ENCODE measurements around the gene SYNRG. TPM values are rescaled to one million over a fixed set of nuclear protein-coding genes. Genes with fewer than 3 reads are reported as not detected.
A peak's percentile ranks its signal among the peaks of the same experiment; 100 is the strongest.
"Not testable (repeated sequence)": the region's sequence is repeated elsewhere in the genome, so short reads cannot be mapped to it uniquely, and the experiment has no call there.

SYNRG gene
- total RNA-seq, 1 experiment from 2014 or later: 29.8 TPM

- in situ Hi-C loops (cut with HindIII; ENCODE audit: low sequenced_read_pairs): no loop called here
Observed at GRCh38 chr17:37513711-37514110, 95.5 kb downstream of the SYNRG start.

GRCh38 chr17:37512442-37513068 lies 96.7 kb downstream of the SYNRG start:
- in situ Hi-C loops (cut with HindIII; ENCODE audit: low sequenced_read_pairs): no loop called here
- DNase-seq (ENCODE audit: low spot score): peak; percentile 41

More at GRCh38 chr17:37513711-37514110, 95.5 kb downstream of the SYNRG start:
- no peak for DNase-seq (ENCODE audit: low spot score)

- DNase-seq (ENCODE audit: low spot score); in situ Hi-C loops (cut with HindIII; ENCODE audit: low sequenced_read_pairs): not testable (repeated sequence)
Observed at GRCh38 chr17:37511642-37512041, 97.6 kb downstream of the SYNRG start.

- in situ Hi-C loops (cut with HindIII; ENCODE audit: low sequenced_read_pairs): no loop called here
- DNase-seq (ENCODE audit: low spot score): peak; percentile 40
Observed at GRCh38 chr17:37510056-37510455, 99.2 kb downstream of the SYNRG start.

GRCh38 chr17:37507111-37507510 lies 102.1 kb downstream of the SYNRG start:
- in situ Hi-C loops (cut with HindIII; ENCODE audit: low sequenced_read_pairs): no loop called here
- DNase-seq (ENCODE audit: low spot score): peak; percentile 86

- DNase-seq (ENCODE audit: low spot score): peak; percentile 86
- in situ Hi-C loops (cut with HindIII; ENCODE audit: low sequenced_read_pairs): no loop called here
Observed at GRCh38 chr17:37506678-37507077, 102.5 kb downstream of the SYNRG start.

- DNase-seq (ENCODE audit: low spot score): no peak
- in situ Hi-C loops (cut with HindIII; ENCODE audit: low sequenced_read_pairs): no loop called here
Observed at GRCh38 chr17:37505333-37505732, 103.9 kb downstream of the SYNRG start.

- in situ Hi-C loops (cut with HindIII; ENCODE audit: low sequenced_read_pairs): no loop called here
- no peak for DNase-seq (ENCODE audit: low spot score)
Observed at GRCh38 chr17:37503148-37503547, 106.1 kb downstream of the SYNRG start.

- no peak for DNase-seq (ENCODE audit: low spot score)
- in situ Hi-C loops (cut with HindIII; ENCODE audit: low sequenced_read_pairs): no loop called here
Observed at GRCh38 chr17:37502009-37502936, 106.9 kb downstream of the SYNRG start.

GRCh38 chr17:37500378-37500777 lies 108.8 kb downstream of the SYNRG start:
- in situ Hi-C loops (cut with HindIII; ENCODE audit: low sequenced_read_pairs): no loop called here
- DNase-seq (ENCODE audit: low spot score): no peak

GRCh38 chr17:37494971-37495370 lies 114.2 kb downstream of the SYNRG start:
- in situ Hi-C loops (cut with HindIII; ENCODE audit: low sequenced_read_pairs): no loop called here
- DNase-seq (ENCODE audit: low spot score): no peak

- in situ Hi-C loops (cut with HindIII; ENCODE audit: low sequenced_read_pairs): no loop called here
Observed at GRCh38 chr17:37494401-37494831, 114.8 kb downstream of the SYNRG start.

GRCh38 chr17:37493249-37494027 lies 115.8 kb downstream of the SYNRG start:
- in situ Hi-C loops (cut with HindIII; ENCODE audit: low sequenced_read_pairs): no loop called here
- no peak for DNase-seq (ENCODE audit: low spot score)

More at GRCh38 chr17:37494401-37494831, 114.8 kb downstream of the SYNRG start:
- DNase-seq (ENCODE audit: low spot score): no peak

- DNase-seq (ENCODE audit: low spot score): no peak
- in situ Hi-C loops (cut with HindIII; ENCODE audit: low sequenced_read_pairs): no loop called here
Observed at GRCh38 chr17:37492167-37492566, 117.1 kb downstream of the SYNRG start.

- peak; percentile 61 for DNase-seq (ENCODE audit: low spot score)
- in situ Hi-C loops (cut with HindIII; ENCODE audit: low sequenced_read_pairs): no loop called here
Observed at GRCh38 chr17:37490638-37491614, 118.3 kb downstream of the SYNRG start.

GRCh38 chr17:37490022-37490587 lies 119.1 kb downstream of the SYNRG start:
- DNase-seq (ENCODE audit: low spot score): peak; percentile 59

GRCh38 chr17:37489197-37490001 lies 119.8 kb downstream of the SYNRG start, which contains the start of gene DUSP14:
Gene DUSP14 (plus strand): TSS chr17:37489891. CDS start chr17:37512273, 22,382 bp downstream.
- peak; percentile 86 for DNase-seq (ENCODE audit: low spot score)
- in situ Hi-C loops (cut with HindIII; ENCODE audit: low sequenced_read_pairs): no loop called here

More at GRCh38 chr17:37490022-37490587, 119.1 kb downstream of the SYNRG start:
- in situ Hi-C loops (cut with HindIII; ENCODE audit: low sequenced_read_pairs): no loop called here

All from G401 (cell line).